Parathyroid adenoma (tissue), 2 donors: Measurements from ENCODE around the gene PHYKPL.
A peak's percentile ranks its signal among the peaks of the same experiment; 100 is the strongest.

Source experiments
- H2AFZ ChIP-seq: fragments of 300-600 bp; sonication (generic); one replicate; pipeline ENCODE4 v1.7.0; 2017; ENCODE audit warnings: antibody characterized with exemption, mild to moderate bottlenecking
- H3K27ac ChIP-seq: fragments of 300-600 bp; sonication (generic); one replicate; pipeline ENCODE4 v1.7.0; 2017
- H3K27me3 ChIP-seq: fragments of 300-600 bp; sonication (generic); one replicate; pipeline ENCODE4 v1.7.0; 2017; ENCODE audit warnings: low read length; ENCODE audit not compliant: control insufficient read depth, insufficient read depth
- H3K36me3 ChIP-seq: fragments of 300-600 bp; sonication (generic); one replicate; pipeline ENCODE4 v1.7.0; 2017; ENCODE audit warnings: low read length; ENCODE audit not compliant: control insufficient read depth, insufficient read depth
- H3K4me1 ChIP-seq: fragments of 300-600 bp; sonication (generic); one replicate; pipeline ENCODE4 v1.7.0; 2017; ENCODE audit warnings: control low read depth
- H3K4me2 ChIP-seq: fragments of 300-600 bp; sonication (generic); one replicate; pipeline ENCODE4 v1.7.0; 2017; ENCODE audit warnings: low read length
- H3K4me3 ChIP-seq: fragments of 300-600 bp; sonication (generic); one replicate; pipeline ENCODE4 v1.7.0; 2017; ENCODE audit warnings: low read depth, low read length
- H3K79me2 ChIP-seq: fragments of 300-600 bp; sonication (generic); one replicate; pipeline ENCODE4 v1.7.0; 2017; ENCODE audit warnings: control low read depth
- H3K9ac ChIP-seq: fragments of 300-600 bp; sonication (generic); one replicate; pipeline ENCODE4 v1.7.0; 2017; ENCODE audit warnings: mild to moderate bottlenecking
- H3K9me3 ChIP-seq: fragments of 300-600 bp; sonication (generic); one replicate; pipeline ENCODE4 v1.7.0; 2017; ENCODE audit warnings: low read length; ENCODE audit not compliant: control insufficient read depth
- CTCF ChIP-seq: fragments of 300-600 bp; sonication (generic); IDR thresholded peaks from one replicate; pipeline ENCODE4 v1.7.0; 2017; ENCODE audit warnings: antibody characterized with exemption, mild to moderate bottlenecking
- donor health status: primary hyperparathyroidism.

PHYKPL gene

GRCh38 chr5:178174456-178174855 lies 58.1 kb downstream of the PHYKPL start:
- H3K4me1 ChIP-seq: no peaks in the 10 kb centered on the region
- H3K4me3 ChIP-seq: no peak overlapping the region
- H3K9ac ChIP-seq: no peak overlapping the region
- no peak overlapping the region for H2AFZ ChIP-seq
- H3K9me3 ChIP-seq: no peaks in the 10 kb centered on the region
- H3K79me2 ChIP-seq: no peaks in the 10 kb centered on the region
- TF ChIP-seq CTCF: no peak
- no peak overlapping the region for H3K27ac ChIP-seq
- no peaks in the 10 kb centered on the region for H3K27me3 ChIP-seq
- H3K4me2 ChIP-seq: no peak overlapping the region
- H3K36me3 ChIP-seq: no peaks in the 10 kb centered on the region

DNA sequence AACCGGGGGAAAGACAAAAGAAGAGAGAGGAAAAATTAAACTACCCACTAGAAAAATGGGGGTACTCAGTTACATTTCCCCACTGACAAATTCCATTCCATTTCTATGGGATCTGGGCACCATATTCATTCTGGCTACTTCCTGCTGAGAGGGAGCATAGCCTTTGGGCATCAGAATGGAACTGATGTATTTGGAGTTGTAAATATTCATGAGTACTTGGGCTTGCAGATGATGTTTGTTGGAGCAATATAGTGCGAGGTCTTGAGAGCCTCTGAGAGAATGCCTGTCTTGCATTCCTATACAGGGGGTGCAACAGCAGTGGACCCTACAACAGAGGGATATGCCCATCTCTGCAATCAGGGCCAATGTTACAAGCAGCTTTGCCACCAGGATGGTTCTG lies 62.1 kb downstream of the PHYKPL start:
- no peak overlapping the region for H3K9ac ChIP-seq
- no peaks in the 10 kb centered on the region for H3K4me1 ChIP-seq
- no peaks in the 10 kb centered on the region for H3K9me3 ChIP-seq
- H3K4me3 ChIP-seq: no peak overlapping the region
- H3K4me2 ChIP-seq: no peak overlapping the region
- H3K27ac ChIP-seq: no peak overlapping the region
- no peaks in the 10 kb centered on the region for H3K36me3 ChIP-seq
- no peaks in the 10 kb centered on the region for H3K27me3 ChIP-seq
- H3K79me2 ChIP-seq: no peaks in the 10 kb centered on the region
- no peak for TF ChIP-seq CTCF
- no peak overlapping the region for H2AFZ ChIP-seq

DNA sequence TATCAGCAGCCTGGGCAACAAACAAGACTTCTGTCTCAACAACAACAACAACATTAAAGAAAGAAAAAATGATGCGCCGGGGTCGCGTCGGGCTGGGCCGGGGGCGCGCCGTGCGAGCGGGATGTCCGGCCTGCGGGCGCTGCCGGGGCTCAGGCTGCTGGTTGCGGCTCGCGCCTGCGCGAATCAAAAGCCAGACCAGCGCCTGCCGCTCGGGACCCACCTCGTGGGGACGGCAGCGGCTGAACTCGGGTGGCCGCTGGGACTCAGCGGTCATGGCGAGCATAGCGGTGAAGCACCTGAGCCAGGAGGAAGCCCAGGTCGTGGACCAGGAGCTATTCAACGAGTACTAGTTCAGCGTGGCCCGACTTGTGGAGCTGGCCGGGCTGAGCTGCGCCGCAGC lies 67.0 kb downstream of the PHYKPL start:
- Histone ChIP-seq H3K79me2 (no peaks in the 10 kb centered on the region), H3K9ac (no peak overlapping the region), H3K9me3 (no peaks in the 10 kb centered on the region), H3K27me3 (no peaks in the 10 kb centered on the region), H3K4me1 (no peaks in the 10 kb centered on the region), H2AFZ (peak overlapping the region; percentile 41), H3K36me3 (no peaks in the 10 kb centered on the region), H3K4me2 (no peak overlapping the region), H3K4me3 (no peak overlapping the region), H3K27ac (no peak overlapping the region)
- TF ChIP-seq CTCF: no peak

DNA sequence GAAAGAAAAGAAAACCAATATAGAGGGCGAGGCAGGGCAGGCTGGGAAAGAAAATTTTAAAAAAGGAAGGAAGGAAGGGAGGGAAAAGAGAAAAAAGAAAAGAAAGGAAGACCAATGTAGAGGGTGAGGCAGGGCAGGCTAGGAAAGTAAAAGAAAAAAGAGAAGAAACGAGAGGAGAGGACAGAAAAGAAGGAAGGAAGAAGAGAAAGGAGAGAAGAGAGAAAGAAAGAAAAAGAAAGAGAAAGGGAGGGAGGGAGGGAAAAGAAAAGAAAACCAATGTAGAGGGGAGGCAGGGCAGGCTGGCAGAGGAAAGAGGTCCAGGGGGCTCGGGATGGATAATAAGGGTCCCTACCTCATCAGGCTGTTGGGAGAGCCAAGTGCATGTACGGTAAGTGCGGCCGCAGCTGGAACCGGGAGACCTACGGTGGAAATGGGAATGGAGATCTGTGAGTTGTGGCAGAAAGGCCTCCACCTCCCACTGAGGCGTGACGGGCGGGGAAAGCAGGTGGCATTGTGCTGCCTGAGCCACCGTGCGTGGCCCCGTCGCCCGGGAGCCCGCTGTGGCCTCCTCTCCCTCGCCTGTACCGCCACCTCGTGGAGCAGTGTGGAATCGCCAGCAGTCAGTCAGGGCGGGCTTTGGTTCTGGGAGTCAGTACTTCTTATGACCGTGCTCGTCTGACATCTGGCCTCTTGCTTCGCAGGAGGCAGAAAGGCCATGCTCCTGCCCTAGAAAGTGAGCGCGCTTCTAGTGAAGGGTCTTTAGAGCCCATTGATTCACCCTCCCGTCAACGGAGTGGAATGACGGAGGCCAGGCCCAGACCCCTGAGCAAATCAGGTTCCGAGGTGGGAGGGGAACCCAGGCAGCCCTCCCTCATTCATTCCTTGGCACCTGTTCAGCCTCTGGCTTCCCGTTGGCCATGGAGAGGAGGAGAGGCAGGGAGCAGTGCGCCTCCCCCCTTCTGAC lies 68.5 kb downstream of the PHYKPL start:
- Histone ChIP-seq H3K4me1 (no peaks in the 10 kb centered on the region), H3K36me3 (no peaks in the 10 kb centered on the region), H3K9ac (no peak overlapping the region), H3K27ac (no peak overlapping the region), H3K27me3 (no peaks in the 10 kb centered on the region), H3K4me2 (peak overlapping the region; percentile 13), H3K9me3 (no peaks in the 10 kb centered on the region), H2AFZ (peak overlapping the region; percentile 80), H3K4me3 (no peak overlapping the region), H3K79me2 (no peaks in the 10 kb centered on the region)
- peak; percentile 98 for TF ChIP-seq CTCF

DNA sequence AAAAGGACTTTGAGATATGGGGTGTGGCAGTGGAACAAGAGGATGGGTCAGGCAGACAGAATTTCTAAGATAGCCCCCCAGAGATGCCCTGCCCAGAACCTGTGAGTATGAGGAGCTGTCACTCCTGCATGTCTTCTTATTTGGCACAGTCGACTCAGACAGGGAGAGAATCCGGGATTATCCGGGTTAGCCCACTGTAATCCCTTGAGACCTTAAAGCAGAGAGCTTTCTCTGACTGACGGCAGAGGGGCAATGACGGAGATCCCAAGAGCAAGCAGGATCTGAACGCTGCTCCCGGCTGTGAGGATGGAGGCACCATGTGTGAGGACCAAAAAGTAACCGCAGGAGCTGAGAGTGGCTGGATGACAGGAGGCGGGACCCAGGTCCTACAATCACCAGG lies 70.1 kb downstream of the PHYKPL start:
- Histone ChIP-seq H3K4me2 (no peak overlapping the region), H3K27ac (no peak overlapping the region), H3K9me3 (no peaks in the 10 kb centered on the region), H3K4me3 (no peak overlapping the region), H3K79me2 (no peaks in the 10 kb centered on the region), H3K4me1 (no peaks in the 10 kb centered on the region), H3K27me3 (no peaks in the 10 kb centered on the region), H2AFZ (no peak overlapping the region), H3K9ac (no peak overlapping the region), H3K36me3 (no peaks in the 10 kb centered on the region)
- TF ChIP-seq CTCF: no peak
